K562 (cell line): ENCODE results near the gene ADGRB3. TPM values are rescaled to one million over a fixed set of nuclear protein-coding genes. Genes with fewer than 3 reads are reported as not detected.

Experiments
- ATAC-seq: fragments of 200-7000 bp; cut with Tn5 transposase; 3 replicates; pipeline ENCODE4 v1.9.1; 2020; ENCODE audit warnings: moderate library complexity
- BruUV-seq: library from RNA; stranded (reverse); fragments of 400-500 nt; replicated peaks from 2 replicates; lab custom pipeline; 2021; lab: Mats Ljungman, UMichigan
- CTCF ChIA-PET: fragments of 300-600 bp; formaldehyde crosslinking; extraction: SDS; loops from one replicate; lab custom pipeline; 2021; ENCODE audit warnings: low intra/inter-chr PET ratio; lab: Yijun Ruan, JAX
- POLR2A ChIA-PET: fragments of 300-600, 350-650 bp; sonication (Branson Sonifier 250); formaldehyde crosslinking; extraction: SDS; loops from one replicate; lab custom pipeline; 2021; ENCODE audit warnings: antibody characterized with exemption, inconsistent platforms; lab: Yijun Ruan, JAX
- DNase-seq, 4 experiments: peaks; one replicate each; pipeline versions ENCODE4 v3.0.0 to v3.0.0-alpha.2; 2011 to 2018; ENCODE audit warnings: low spot score in 3 of 4, mixed read lengths in 3 of 4; ENCODE audit errors: extremely low read depth in 1 of 4
- FAIRE-seq: peaks from 2 replicates; lab custom pipeline; 2011; peaks lifted over from hg19 to GRCh38; lab: Jason Lieb, UNC
- H2AFZ ChIP-seq: 2 replicates; pipeline ENCODE4 v1.6.0; 2011; ENCODE audit warnings: low read depth, low read length, control low read depth, inconsistent platforms
- H3K27ac ChIP-seq: fragments of 200-600 bp; 3 replicates; pipeline ENCODE4 v1.8.0; 2011; ENCODE audit warnings: low read depth, mild to moderate bottlenecking, control low read depth, inconsistent platforms, low read length, moderate library complexity, mixed read lengths; ENCODE audit errors: extremely low read depth
- H3K27me3 ChIP-seq, 2 experiments: fragments of 300-600 bp in 1 of 2; 2 replicates in 1 of 2; 3 replicates in 1 of 2; pipeline versions ENCODE4 v1.6.0 to v1.8.0; 2011; ENCODE audit warnings: inconsistent platforms in 2 of 2, low read length in 2 of 2, mild to moderate bottlenecking in 1 of 2, mixed read lengths in 1 of 2, moderate library complexity in 1 of 2; ENCODE audit not compliant: control insufficient read depth in 2 of 2, insufficient read depth in 2 of 2
- H3K36me3 ChIP-seq: fragments of 300-600 bp; 3 replicates; pipeline ENCODE4 v1.8.0; 2011; ENCODE audit warnings: mild to moderate bottlenecking, low read length, inconsistent platforms; ENCODE audit not compliant: control insufficient read depth, insufficient read depth
- H3K4me1 ChIP-seq, 2 experiments: fragments of 200-600 bp in 1 of 2; replicated peaks in 1 of 2; 2 replicates in 1 of 2; 3 replicates in 1 of 2; pipeline versions ENCODE4 v1.5.1 to v1.8.0; 2011; ENCODE audit warnings: inconsistent platforms in 2 of 2, low read length in 2 of 2, mild to moderate bottlenecking in 1 of 2, mixed read lengths in 1 of 2, moderate library complexity in 1 of 2; ENCODE audit not compliant: control insufficient read depth in 2 of 2, insufficient read depth in 2 of 2
- H3K4me2 ChIP-seq: 2 replicates; pipeline ENCODE4 v1.6.1; 2011; ENCODE audit warnings: low read length, control low read depth, inconsistent platforms, mixed read lengths; ENCODE audit not compliant: insufficient read depth
- H3K4me3 ChIP-seq: fragments of 200-600 bp; sonication (generic), shearing (Covaris generic); 2 replicates; pipeline ENCODE4 v1.5.1; 2016; ENCODE audit warnings: control low read depth, inconsistent platforms
- H3K79me2 ChIP-seq: fragments of 200-600 bp; 3 replicates; pipeline ENCODE4 v1.8.0; 2011; ENCODE audit warnings: low read length, inconsistent platforms; ENCODE audit not compliant: control insufficient read depth, insufficient read depth
- H3K9ac ChIP-seq, 2 experiments: 2 replicates each; pipeline versions ENCODE4 v1.6.0 to v1.6.1; 2011; ENCODE audit warnings: low read depth in 2 of 2, low read length in 2 of 2, control low read depth in 1 of 2, inconsistent platforms in 1 of 2, mild to moderate bottlenecking in 1 of 2, mixed read lengths in 1 of 2; ENCODE audit not compliant: insufficient read depth in 1 of 2
- H3K9me1 ChIP-seq: one replicate; pipeline ENCODE4 v1.6.0; 2011; ENCODE audit warnings: inconsistent platforms, mild to moderate bottlenecking, low read length, moderate library complexity; ENCODE audit not compliant: control insufficient read depth, insufficient read depth
- H3K9me3 ChIP-seq: replicated peaks from 2 replicates; pipeline ENCODE4 v1.5.1; 2011; ENCODE audit warnings: low read depth, low read length, inconsistent platforms; ENCODE audit not compliant: control insufficient read depth, insufficient read depth
- H4K20me1 ChIP-seq: replicated peaks from 2 replicates; pipeline ENCODE4 v1.6.1; 2011; ENCODE audit warnings: low read length, inconsistent platforms, mixed read lengths; ENCODE audit not compliant: control insufficient read depth, insufficient read depth
- BDP1 ChIP-seq: IDR thresholded peaks from 3 replicates; pipeline ENCODE4 v1.6.1; 2011; ENCODE audit not compliant: insufficient read length, insufficient read depth
- CBX1 ChIP-seq: sonication (generic); IDR thresholded peaks from 2 replicates; pipeline ENCODE4 v1.6.1; 2016; ENCODE audit warnings: antibody characterized with exemption, low read depth, mild to moderate bottlenecking
- CSDE1 ChIP-seq, 2 experiments: fragments of 450-650 bp; IDR thresholded peaks; 2 replicates each; pipeline ENCODE4 v1.6.1; 2016; ENCODE audit warnings: mild to moderate bottlenecking in 1 of 2
- HCFC1 ChIP-seq: IDR thresholded peaks from 2 replicates; pipeline ENCODE4 v1.6.1; 2012; ENCODE audit warnings: low read depth, low read length, improper control_type of control experiment
- KDM5B ChIP-seq: fragments of 200-600 bp; sonication (generic); IDR thresholded peaks from 2 replicates; pipeline ENCODE4 v1.6.1; 2012; ENCODE audit warnings: low read depth, mild to moderate bottlenecking, moderate library complexity, low read length, control low read depth, inconsistent platforms; ENCODE audit not compliant: insufficient replicate concordance
- MAFG ChIP-seq: fragments of 450-650 bp; conservative IDR thresholded peaks from 2 replicates; pipeline ENCODE4 v1.6.1; 2016; ENCODE audit warnings: missing genetic modification characterization, missing compliant biosample characterization
- NBN ChIP-seq: fragments of 450-650 bp; IDR thresholded peaks from 2 replicates; pipeline ENCODE4 v1.6.1; 2016; ENCODE audit warnings: low read depth, mild to moderate bottlenecking
- NONO ChIP-seq, 2 experiments: fragments of 200-400 bp in 1 of 2; fragments of 450-650 bp in 1 of 2; formaldehyde crosslinking in 1 of 2; IDR thresholded peaks; 2 replicates each; pipeline ENCODE4 v1.6.1; 2017; ENCODE audit warnings: low read depth in 2 of 2, mild to moderate bottlenecking in 2 of 2, moderate library complexity in 2 of 2, low read length in 1 of 2
- PTTG1 ChIP-seq: fragments of 450-650 bp; IDR thresholded peaks from 2 replicates; pipeline ENCODE4 v1.6.1; 2016; ENCODE audit warnings: low read depth, mild to moderate bottlenecking, missing genetic modification characterization, missing compliant biosample characterization
- SLC30A9 ChIP-seq: fragments of 250-450 bp; sonication (Bioruptor Pico); IDR thresholded peaks from 2 replicates; pipeline ENCODE4 v1.8.0; 2022; ENCODE audit warnings: mild to moderate bottlenecking, moderate library complexity
- SOX6 ChIP-seq: fragments of 450-650 bp; IDR thresholded peaks from 2 replicates; pipeline ENCODE4 v1.6.1; 2014; ENCODE audit warnings: mild to moderate bottlenecking
- TCF15 ChIP-seq: fragments of 250-450 bp; sonication (Bioruptor Pico); IDR thresholded peaks from 2 replicates; pipeline ENCODE4 v1.8.0; 2022; ENCODE audit warnings: moderate library complexity, mild to moderate bottlenecking, inconsistent platforms
- TGIF2 ChIP-seq: sonication (generic); formaldehyde crosslinking; IDR thresholded peaks from 2 replicates; pipeline ENCODE4 v1.8.1; 2022; ENCODE audit warnings: mild to moderate bottlenecking, missing genetic modification reagents, moderate library complexity
- U2AF1 ChIP-seq: fragments of 200-400 bp; formaldehyde crosslinking; optimal IDR thresholded peaks from 2 replicates; pipeline ENCODE3; 2017; ENCODE audit warnings: mild to moderate bottlenecking, low read depth, low read length, moderate library complexity
- USF1 ChIP-seq: sonication (generic); formaldehyde crosslinking; IDR thresholded peaks from 2 replicates; pipeline ENCODE4 v1.9.0; 2022; ENCODE audit warnings: mild to moderate bottlenecking, missing genetic modification reagents
- ZFP36 ChIP-seq: fragments of 150-350 bp; IDR thresholded peaks from 2 replicates; pipeline ENCODE4 v1.6.1; 2018; ENCODE audit warnings: low read length, low read depth; ENCODE audit not compliant: partially characterized antibody
- ZNF134 ChIP-seq: fragments of 250-450 bp; sonication (Bioruptor Pico); conservative IDR thresholded peaks from 2 replicates; pipeline ENCODE4 v1.4.0; 2020
- ZNF830 ChIP-seq: fragments of 250-450 bp; sonication (Bioruptor Pico); IDR thresholded peaks from 2 replicates; pipeline ENCODE4 v1.5.0; 2021; ENCODE audit warnings: mild to moderate bottlenecking
- WGBS: fragments of 100-300 bp; shearing (Covaris generic); methylation state at CpG from one replicate; pipeline ENCODE4 v1.1.6; 2016; ENCODE audit warnings: low coverage, mixed read lengths; ENCODE audit not compliant: insufficient coverage; ENCODE audit errors: missing lambda C conversion rate; 5-methylcytosine and 5-hydroxymethylcytosine counted together
- in situ Hi-C: fragments of 300-500 bp; cut with MboI; formaldehyde crosslinking; loops from 4 replicates; pipeline ENCODE4 v1.15.0; 2018; ENCODE audit warnings: inconsistent platforms, mixed read lengths
- intact Hi-C: fragments of 100-400 bp; cut with micrococcal nuclease; formaldehyde crosslinking; loops from 2 replicates; pipeline ENCODE4 v1.14.2; 2022
- polyA plus RNA-seq, 8 experiments: library from polyadenylated mRNA; depleted of rRNA in 4 of 8; stranded (reverse) in 5 of 8; unstranded in 3 of 8; fragments of >200 nt; fragmentation: Nextera tagmentation in 2 of 8; fragmentation: Illumina TruSeq in 1 of 8; extraction: Ambion mirVana in 2 of 8; extraction: Trizol in 1 of 8; gene quantifications; 2 replicates each; pipeline versions ENCODE4 v1.2.1 to v1.2.3, GENCODE V29; 2011 to 2014; ENCODE audit warnings: inconsistent platforms in 1 of 8, missing spikeins in 1 of 8
- total RNA-seq, 7 experiments: library from RNA; depleted of rRNA in 6 of 7; stranded (reverse); fragments of >200 nt in 6 of 7; fragmentation: Illumina TruSeq in 2 of 7; extraction: Trizol in 2 of 7; gene quantifications; 2 replicates each; pipeline versions ENCODE4 v1.2.1 to v1.2.3, GENCODE V29; 2011 to 2021; ENCODE audit warnings: low replicate concordance in 1 of 7
- TF ChIP-seq, protein P1 (sequence below), 2 experiments: fragments of 450-650 bp in 1 of 2; sonication (generic) in 1 of 2; formaldehyde crosslinking in 1 of 2; IDR thresholded peaks in 1 of 2; conservative IDR thresholded peaks in 1 of 2; 2 replicates each; pipeline versions ENCODE4 v1.6.1 to v1.8.1; 2016 to 2023; ENCODE audit warnings: mild to moderate bottlenecking in 2 of 2, moderate library complexity in 2 of 2, inconsistent platforms in 1 of 2, missing genetic modification reagents in 1 of 2

ADGRB3 gene
- total and polyA plus RNA-seq, 9 of the 15 experiments (the other 6 are each of a cell fraction or from before 2014, with no cell fraction given): 0.90 to 7.8 (median 2.4) TPM

DNA sequence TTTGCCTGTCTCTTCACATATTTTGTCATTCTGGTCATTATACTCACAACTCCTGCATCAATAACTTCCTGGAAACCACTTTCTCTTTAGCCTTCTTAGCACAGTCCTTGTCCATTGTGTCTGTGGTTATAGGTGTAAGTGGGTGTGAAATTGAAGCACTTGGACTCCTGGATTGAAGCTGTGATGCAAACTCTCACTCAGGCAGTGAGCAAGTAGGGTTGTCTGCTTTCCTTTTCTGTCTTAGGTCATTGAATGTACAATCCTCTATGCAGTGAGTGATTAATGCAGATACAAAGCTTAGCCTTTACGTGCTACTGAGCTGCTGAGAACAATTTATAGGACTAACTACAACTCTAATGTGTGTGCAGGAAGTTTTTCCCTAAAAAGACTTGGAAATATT, 54.8 kb downstream of the ADGRB3 start:
- H3K9ac ChIP-seq: peak overlapping the region in 1 of 2 experiments; percentile 43; a peak in 2 of 4 replicates
- H3K4me3 ChIP-seq: no peak overlapping the region
- H4K20me1 ChIP-seq: no peaks in the 10 kb centered on the region
- H3K27ac ChIP-seq: peak overlapping the region; percentile 72
- 10% methylated on average over 1 of the region's 1 CpG for WGBS
- H3K9me3 ChIP-seq: no peaks in the 10 kb centered on the region
- in situ Hi-C loops (no loop called here), intact Hi-C loops (loop anchor here (5.0 kb wide), 2 partner anchors 38 to 52 kb away; no protein-coding TSS in a partner anchor)
- H3K36me3 ChIP-seq: no peaks in the 10 kb centered on the region
- peak overlapping the region; percentile 61 for H3K4me2 ChIP-seq
- ChIA-PET POLR2A (interaction anchor here (2.0 to 2.5 kb wide), 2 partner anchors 14 to 19 kb away, joined by 6 read pairs; no protein-coding TSS in a partner anchor), CTCF (no interaction called here)
- peaks cover 0 to 48% of the 10 kb centered on the region in 2 experiments; a peak in 3 of 5 replicates for H3K4me1 ChIP-seq
- FAIRE-seq: no peak
- peak overlapping the region; percentile 81 for H2AFZ ChIP-seq
- BruUV-seq: no TSS peak
- ATAC-seq: peak; percentile 76
- peaks cover 7% of the 10 kb centered on the region; the same call in 1 of the 3 replicates for H3K79me2 ChIP-seq
- DNase-seq: peak in 2 of 4 experiments; percentile 36 to 53
- no peaks in the 10 kb centered on the region for H3K27me3 ChIP-seq
- no peaks in the 10 kb centered on the region for H3K9me1 ChIP-seq
- TF ChIP-seq ZFP36 (no peak), U2AF1 (no peak), SOX6 (peak; percentile 64; the same call in 1 of the 2 replicates), NBN (peak; percentile 46; the same call in 1 of the 2 replicates), SLC30A9 (CRISPR knock-in tag) (no peak), NONO (IDR thresholded peaks at IDR 0.05; ENCODE audit: low read depth in 2 of 2, low read length in 1 of 2) (no peak), USF1 (CRISPR knock-in tag) (no peak), TGIF2 (CRISPR knock-in tag) (no peak), TCF15 (CRISPR knock-in tag) (no peak), BDP1 (no peak), ZNF134 (no peak), MAFG (tag) (no peak), PTTG1 (no peak), CSDE1 (IDR thresholded peaks at IDR 0.05) (no peak), CBX1 (no peak), HCFC1 (no peak), KDM5B (no peak), ZNF830 (no peak)
- TF ChIP-seq, protein P1, sequence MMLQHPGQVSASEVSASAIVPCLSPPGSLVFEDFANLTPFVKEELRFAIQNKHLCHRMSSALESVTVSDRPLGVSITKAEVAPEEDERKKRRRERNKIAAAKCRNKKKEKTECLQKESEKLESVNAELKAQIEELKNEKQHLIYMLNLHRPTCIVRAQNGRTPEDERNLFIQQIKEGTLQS (IDR thresholded peaks at IDR 0.05): peak; percentile 33; the same call in 1 of the 2 replicates
- TF ChIP-seq, protein P1 (CRISPR knock-in tag; conservative IDR thresholded peaks at IDR 0.05): no peak
